SK-N-MC (cell line): ENCODE measurements around the gene RUFY4.
"Not testable (repeated sequence)": the region's sequence is repeated elsewhere in the genome, so short reads cannot be mapped to it uniquely, and the experiment has no call there.

Source experiments
- DNase-seq: peaks from one replicate; pipeline ENCODE4 v3.0.0-alpha.2; 2011; ENCODE audit warnings: low read depth, low spot score
- H3K27ac ChIP-seq: fragments of 200-600 bp; sonication (generic); 2 replicates; pipeline ENCODE4 v1.5.1; 2016; ENCODE audit warnings: mixed run types
- H3K36me3 ChIP-seq: fragments of 200-600 bp; sonication (generic); 2 replicates; pipeline ENCODE4 v1.6.1; 2017; ENCODE audit warnings: antibody characterized with exemption, low read length, mixed read lengths; ENCODE audit not compliant: insufficient read depth
- H3K4me3 ChIP-seq: fragments of 200-600 bp; sonication (generic); 2 replicates; pipeline ENCODE4 v1.5.1; 2016
- H3K9ac ChIP-seq: fragments of 200-600 bp; sonication (generic); 2 replicates; pipeline ENCODE4 v1.8.0; 2017; ENCODE audit warnings: mixed run types, mixed read lengths; ENCODE audit not compliant: insufficient read length
- H3K9me3 ChIP-seq: fragments of 200-600 bp; sonication (generic); 2 replicates; pipeline ENCODE4 v1.6.1; 2017; ENCODE audit warnings: low read depth, mild to moderate bottlenecking, antibody characterized with exemption, low read length, moderate library complexity, mixed read lengths
- EZH2 ChIP-seq: fragments of 200-600 bp; sonication (generic); IDR thresholded peaks from one replicate; pipeline ENCODE4 v1.6.1; 2017; ENCODE audit warnings: antibody characterized with exemption
- FOXP2 ChIP-seq: optimal IDR thresholded peaks from 2 replicates; pipeline ENCODE3; 2011; ENCODE audit warnings: mild to moderate bottlenecking, moderate library complexity; ENCODE audit not compliant: insufficient read depth; ENCODE audit errors: extremely low read length, control extremely low read depth
- POLR2AphosphoS5 ChIP-seq: IDR thresholded peaks from 2 replicates; pipeline ENCODE4 v1.6.1; 2012; ENCODE audit warnings: mild to moderate bottlenecking, low read depth, low read length, borderline replicate concordance

Gene RUFY4

DNA sequence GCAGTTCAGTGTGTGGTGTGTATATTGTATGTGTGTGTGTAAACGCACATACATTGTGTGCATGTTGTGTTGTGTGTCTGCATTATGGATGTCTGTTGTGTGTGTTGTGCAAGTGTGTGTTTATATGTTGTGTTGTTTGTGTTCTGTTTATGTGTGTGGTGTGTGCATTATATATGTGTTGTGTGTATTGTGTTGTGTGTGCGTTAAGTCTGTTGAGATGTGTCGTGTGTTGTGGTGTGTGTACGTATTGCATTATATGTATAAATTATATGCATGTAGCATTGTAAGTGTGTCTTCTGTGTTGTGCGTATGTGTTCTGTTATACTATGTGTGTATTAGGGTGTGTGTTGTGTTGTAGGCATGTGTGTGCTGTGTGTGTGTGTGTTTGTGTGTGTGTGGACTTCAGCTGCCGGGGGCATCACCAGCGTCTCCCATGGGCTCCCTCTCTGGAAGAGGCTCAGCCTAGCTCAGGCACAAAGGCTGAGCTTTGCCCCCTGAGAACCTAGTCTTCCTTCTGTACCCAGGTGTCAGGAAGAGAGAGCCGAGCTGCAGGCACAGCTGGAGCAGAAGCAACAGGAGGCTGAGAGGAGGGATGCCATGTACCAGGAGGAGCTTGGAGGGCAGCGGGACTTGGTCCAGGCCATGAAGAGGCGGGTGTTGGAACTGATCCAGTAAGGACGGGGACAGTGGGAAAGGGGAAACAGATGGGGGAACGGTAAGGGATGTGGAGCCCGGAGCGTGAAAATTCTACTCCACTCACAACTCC is 13.7 kb downstream of the RUFY4 start:
- H3K9me3 ChIP-seq = no peaks in the 10 kb centered on the region
- H3K4me3 ChIP-seq = no peak overlapping the region
- no peak for DNase-seq
- TF ChIP-seq EZH2 (no peak), POLR2AphosphoS5 (no peak)
- no peak overlapping the region for H3K9ac ChIP-seq
- H3K27ac ChIP-seq = no peak overlapping the region
- H3K36me3 ChIP-seq = no peaks in the 10 kb centered on the region

DNA sequence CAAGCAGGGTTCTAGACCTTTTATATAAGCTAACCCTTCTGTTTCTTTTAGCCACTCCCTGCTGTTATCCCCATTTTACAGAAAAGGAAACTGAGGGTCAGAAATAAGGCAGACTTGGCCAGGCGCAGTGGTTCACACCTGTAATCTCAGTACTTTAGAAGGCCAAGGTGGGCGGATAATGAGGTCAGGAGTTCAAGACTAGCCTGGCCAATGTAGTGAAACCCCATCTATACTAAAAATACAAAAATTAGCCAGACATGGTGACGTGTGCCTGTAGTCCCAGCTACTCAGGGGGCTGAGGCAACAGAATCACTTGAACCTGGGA is 14.3 kb downstream of the RUFY4 start:
- no peak overlapping the region for H3K9ac ChIP-seq
- DNase-seq = no peak
- no peak overlapping the region for H3K27ac ChIP-seq
- H3K9me3 ChIP-seq = no peaks in the 10 kb centered on the region
- TF ChIP-seq POLR2AphosphoS5 (no peak), EZH2 (no peak), FOXP2 (no peak)
- no peak overlapping the region for H3K4me3 ChIP-seq
- no peaks in the 10 kb centered on the region for H3K36me3 ChIP-seq

DNA sequence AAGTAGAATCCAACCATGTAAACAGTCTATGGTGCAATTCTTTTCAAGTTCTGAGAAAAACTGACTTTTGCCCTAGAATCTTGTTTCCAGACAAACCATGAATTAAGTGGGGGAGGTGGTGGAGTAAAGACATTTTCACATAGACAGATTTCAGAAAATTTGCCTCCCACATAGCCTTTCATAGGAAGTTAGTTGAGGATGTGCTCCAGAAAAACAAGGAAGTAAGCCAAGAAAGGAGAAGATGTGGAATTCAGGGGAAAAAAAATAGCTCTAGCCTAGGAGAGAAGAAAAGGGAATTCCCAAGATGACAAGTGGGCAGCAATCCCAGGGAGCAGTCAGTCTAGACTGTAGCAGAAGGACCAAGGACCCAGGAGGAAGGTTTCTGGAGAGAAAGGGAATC is 17.4 kb downstream of the RUFY4 start:
- Histone ChIP-seq H3K9ac (no peak overlapping the region), H3K4me3 (no peak overlapping the region), H3K27ac (no peak overlapping the region), H3K36me3 (no peaks in the 10 kb centered on the region), H3K9me3 (no peaks in the 10 kb centered on the region)
- DNase-seq = no peak
- no peak for TF ChIP-seq EZH2
- TF ChIP-seq FOXP2 = no peak
- TF ChIP-seq POLR2AphosphoS5 = no peak

DNA sequence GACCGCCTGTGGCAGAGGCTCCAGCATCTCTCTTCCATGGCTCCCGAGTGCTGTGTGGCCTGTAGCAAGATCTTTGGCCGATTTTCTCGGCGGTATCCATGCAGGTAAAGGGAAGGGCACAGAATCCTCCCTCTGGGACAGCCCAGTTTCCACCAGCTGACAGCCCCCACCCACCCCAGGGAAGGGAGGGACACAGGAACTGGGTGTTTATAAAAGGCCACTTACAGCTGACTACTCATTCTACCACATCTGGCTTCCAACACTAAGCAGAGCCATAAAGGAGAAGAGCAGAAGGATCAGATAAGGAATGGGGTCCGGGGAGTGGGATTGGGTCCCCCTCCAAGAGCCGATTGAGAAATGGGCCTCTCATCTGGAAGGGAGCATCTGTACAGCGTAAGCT is 20.2 kb downstream of the RUFY4 start:
- H3K9me3 ChIP-seq = no peaks in the 10 kb centered on the region
- no peaks in the 10 kb centered on the region for H3K36me3 ChIP-seq
- H3K27ac ChIP-seq = no peak overlapping the region
- DNase-seq = no peak
- no peak overlapping the region for H3K9ac ChIP-seq
- no peak for TF ChIP-seq FOXP2
- TF ChIP-seq EZH2 = no peak
- no peak for TF ChIP-seq POLR2AphosphoS5
- no peak overlapping the region for H3K4me3 ChIP-seq

DNA sequence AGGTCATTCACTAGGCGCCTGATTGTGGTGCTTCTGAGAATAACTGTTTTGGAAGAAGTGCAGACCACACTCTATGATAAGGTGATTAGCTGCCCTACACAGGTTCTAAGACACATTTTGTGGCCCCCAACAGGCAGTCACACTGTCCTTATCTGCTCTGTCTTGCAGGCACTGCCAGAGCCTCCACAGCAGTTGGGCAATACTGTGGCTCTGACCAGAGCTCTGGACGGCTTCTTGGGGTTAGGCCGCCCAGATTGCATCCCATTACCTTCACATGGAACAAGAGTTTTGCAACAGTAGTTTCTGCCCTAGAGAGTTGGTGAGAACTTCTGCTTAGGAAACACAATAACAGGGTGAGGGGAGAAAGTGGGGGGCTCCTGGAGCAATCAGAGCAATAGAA is 22.7 kb downstream of the RUFY4 start:
- no peak for DNase-seq
- TF ChIP-seq FOXP2 (no peak), EZH2 (no peak), POLR2AphosphoS5 (no peak)
- Histone ChIP-seq H3K9me3 (no peaks in the 10 kb centered on the region), H3K36me3 (no peaks in the 10 kb centered on the region), H3K27ac (no peak overlapping the region), H3K9ac (no peak overlapping the region), H3K4me3 (no peak overlapping the region)

DNA sequence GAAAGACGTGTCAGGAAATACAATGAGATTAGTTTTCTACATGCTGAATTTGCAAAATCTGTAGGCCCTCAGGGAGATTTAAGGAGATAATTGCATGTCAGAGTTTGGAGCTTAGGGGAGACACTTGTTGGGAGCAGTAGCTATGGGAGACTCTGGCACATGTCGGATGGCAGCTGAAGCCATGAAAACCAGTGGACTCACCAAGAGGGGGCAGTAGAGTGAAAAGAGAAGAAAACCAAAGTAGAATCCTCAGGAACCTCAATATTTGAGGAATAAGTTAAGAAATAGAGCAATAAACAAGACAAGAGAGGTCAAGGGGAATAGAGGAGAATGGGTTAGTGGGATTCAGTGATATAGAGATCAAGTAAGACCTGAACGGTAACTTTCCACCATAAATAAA is 24.8 kb downstream of the RUFY4 start:
- H3K27ac ChIP-seq = no peak overlapping the region
- no peaks in the 10 kb centered on the region for H3K36me3 ChIP-seq
- H3K4me3 ChIP-seq = no peak overlapping the region
- TF ChIP-seq EZH2 (no peak), FOXP2 (no peak), POLR2AphosphoS5 (no peak)
- H3K9ac ChIP-seq = no peak overlapping the region
- DNase-seq = no peak
- H3K9me3 ChIP-seq = no peaks in the 10 kb centered on the region

DNA sequence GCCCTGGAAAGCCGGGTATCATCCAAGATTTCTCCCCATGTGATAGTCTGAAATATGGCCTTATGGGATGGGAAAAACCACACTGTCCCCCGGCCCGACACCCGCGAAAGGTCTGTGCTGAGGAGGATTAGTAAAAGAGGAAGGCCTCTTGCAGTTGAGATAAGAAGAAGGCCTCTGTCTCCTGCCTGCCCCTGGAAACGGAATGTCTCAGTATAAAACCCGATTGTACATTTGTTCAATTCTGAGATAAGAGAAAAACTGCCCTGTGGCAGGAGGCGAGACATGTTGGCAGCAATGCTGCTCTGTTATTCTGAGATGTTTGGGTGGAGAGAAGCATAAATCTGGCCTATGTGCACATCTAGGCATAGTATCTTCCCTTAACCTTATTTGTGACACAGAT is 26.8 kb downstream of the RUFY4 start:
- Histone ChIP-seq H3K36me3 (no peaks in the 10 kb centered on the region), H3K4me3 (no peak overlapping the region), H3K27ac (no peak overlapping the region), H3K9ac (no peak overlapping the region), H3K9me3 (no peaks in the 10 kb centered on the region)
- no peak for DNase-seq
- TF ChIP-seq EZH2 (no peak), POLR2AphosphoS5 (no peak), FOXP2 (no peak)

DNA sequence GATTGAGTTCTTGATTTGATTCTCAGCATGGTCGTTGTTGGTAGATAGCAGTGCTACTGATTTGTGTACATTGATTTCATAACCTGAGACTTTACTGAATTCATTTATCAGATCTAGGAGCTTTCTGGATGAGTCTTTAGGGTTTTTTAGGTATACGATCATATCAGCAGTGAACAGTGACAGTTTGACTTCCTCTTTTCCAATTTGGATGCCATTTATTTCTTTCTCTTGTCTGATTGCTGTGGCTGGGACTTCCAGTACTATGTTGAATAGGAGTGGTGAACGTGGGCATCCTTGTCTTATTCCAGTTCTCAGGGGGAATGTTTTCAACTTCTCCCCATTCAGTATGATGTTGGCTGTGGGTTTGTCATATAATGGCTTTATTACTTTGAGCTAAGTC is 28.9 kb downstream of the RUFY4 start:
- TF ChIP-seq POLR2AphosphoS5 (no peak), FOXP2 (no peak), EZH2 (no peak)
- DNase-seq = no peak

DNA sequence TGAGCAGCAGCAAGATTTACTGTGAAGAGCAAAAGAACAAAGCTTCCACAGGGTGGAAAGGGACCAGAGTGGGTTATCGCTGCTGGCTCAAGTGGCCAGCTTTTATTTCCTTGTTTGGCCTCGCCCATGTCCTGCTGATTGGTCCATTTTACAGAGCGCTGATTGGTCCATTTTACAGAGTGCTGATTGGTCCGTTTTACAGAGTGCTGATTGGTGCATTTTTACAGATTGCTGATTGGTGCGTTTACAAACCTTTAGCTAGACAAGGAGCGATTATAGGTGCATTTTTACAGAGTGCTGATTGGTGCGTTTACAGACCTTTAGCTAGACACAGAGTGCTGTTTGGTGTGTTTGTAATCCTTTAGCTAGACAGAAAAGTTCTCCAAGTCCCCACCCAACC is 39.8 kb downstream of the RUFY4 start:
- not testable (repeated sequence) for H3K9me3 ChIP-seq, H3K9ac ChIP-seq, H3K4me3 ChIP-seq, H3K36me3 ChIP-seq, DNase-seq, H3K27ac ChIP-seq

More for the DNA sequence above, 28.9 kb downstream of the RUFY4 start:
- H3K4me3 ChIP-seq = no peak overlapping the region
- H3K27ac ChIP-seq = no peak overlapping the region
- no peak overlapping the region for H3K9ac ChIP-seq
- H3K9me3 ChIP-seq = no peaks in the 10 kb centered on the region
- no peaks in the 10 kb centered on the region for H3K36me3 ChIP-seq

DNA sequence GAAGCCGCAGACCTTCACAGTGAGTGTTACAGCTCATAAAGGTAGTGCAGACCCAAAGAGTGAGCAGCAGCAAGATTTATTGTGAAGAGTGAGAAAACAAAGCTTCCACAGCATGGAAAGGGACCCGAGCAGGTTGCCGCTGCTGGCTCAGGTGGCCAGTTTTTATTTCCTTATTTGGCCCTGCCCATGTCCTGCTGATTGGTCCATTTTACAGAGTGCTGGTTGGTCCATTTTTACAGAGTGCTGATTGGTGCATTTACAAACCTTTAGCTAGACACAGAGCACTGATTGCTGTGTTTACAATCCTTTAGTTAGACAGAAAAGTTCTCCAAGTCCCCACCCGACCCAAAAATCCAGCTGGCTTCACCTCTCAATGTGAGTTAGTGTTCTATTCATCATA is 52.7 kb downstream of the RUFY4 start:
- H3K27ac ChIP-seq, H3K4me3 ChIP-seq, H3K9ac ChIP-seq, DNase-seq, H3K36me3 ChIP-seq, H3K9me3 ChIP-seq: not testable (repeated sequence)

DNA sequence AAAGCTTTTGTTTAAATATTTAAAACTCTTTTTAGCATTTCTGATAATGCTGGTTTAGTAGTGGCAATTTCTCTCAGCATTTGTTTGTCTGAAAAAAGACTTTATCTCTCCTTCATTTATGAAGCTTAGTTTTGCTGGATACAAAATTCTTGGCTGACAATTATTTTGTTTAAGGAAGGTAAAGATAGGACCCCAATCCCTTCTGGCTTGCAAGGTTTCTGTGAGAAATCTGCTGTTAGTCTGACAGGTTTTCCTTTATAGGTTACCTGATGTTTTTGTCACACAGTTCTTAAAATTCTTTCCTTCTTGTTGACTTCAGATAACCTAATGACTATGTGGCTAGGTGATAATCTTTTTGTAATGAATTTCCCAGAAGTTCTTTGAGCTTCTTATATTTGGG is 53.2 kb downstream of the RUFY4 start:
- not testable (repeated sequence) for H3K36me3 ChIP-seq, H3K9ac ChIP-seq, H3K27ac ChIP-seq, H3K9me3 ChIP-seq, H3K4me3 ChIP-seq, DNase-seq
